NCI-H2107 (cell line): ENCODE data around the gene CECR2.
"Not testable (repeated sequence)": the region's sequence is repeated elsewhere in the genome, so short reads cannot be mapped to it uniquely, and the experiment has no call there.

ENCODE experiments used
- DNase-seq: peaks from one replicate; lab custom pipeline; 2025; lab: John Stamatoyannopoulos, UW

CECR2 gene

GRCh38 chr22:17403906-17404305, 34.6 kb downstream of the CECR2 start:
- no peak for DNase-seq

GRCh38 chr22:17407643-17408042, 38.4 kb downstream of the CECR2 start:
- DNase-seq: no peak

- DNase-seq: no peak
Measured at GRCh38 chr22:17410576-17410975, 41.3 kb downstream of the CECR2 start.

GRCh38 chr22:17411213-17411612, 42.0 kb downstream of the CECR2 start:
- DNase-seq: no peak

- DNase-seq: no peak
Measured at GRCh38 chr22:17412232-17412631, 43.0 kb downstream of the CECR2 start.

GRCh38 chr22:17418890-17419324, 49.6 kb downstream of the CECR2 start:
- no peak for DNase-seq

- no peak for DNase-seq
Measured at GRCh38 chr22:17419348-17419747, 50.1 kb downstream of the CECR2 start.

GRCh38 chr22:17422736-17423343, 53.6 kb downstream of the CECR2 start:
- DNase-seq: no peak

- DNase-seq: no peak
Measured at GRCh38 chr22:17423616-17424015, 54.4 kb downstream of the CECR2 start.

GRCh38 chr22:17427528-17427927, 58.3 kb downstream of the CECR2 start:
- not testable (repeated sequence) for DNase-seq

GRCh38 chr22:17429516-17429915, 60.3 kb downstream of the CECR2 start:
- no peak for DNase-seq

- DNase-seq: no peak
Measured at GRCh38 chr22:17430412-17430811, 61.2 kb downstream of the CECR2 start.

- DNase-seq: no peak
Measured at GRCh38 chr22:17431179-17431578, 61.9 kb downstream of the CECR2 start.

GRCh38 chr22:17434856-17435255, 65.6 kb downstream of the CECR2 start:
- no peak for DNase-seq

GRCh38 chr22:17435375-17435774, 66.1 kb downstream of the CECR2 start:
- no peak for DNase-seq

- no peak for DNase-seq
Measured at GRCh38 chr22:17436382-17436980, 67.2 kb downstream of the CECR2 start.

GRCh38 chr22:17436981-17437412, 67.7 kb downstream of the CECR2 start:
- no peak for DNase-seq

GRCh38 chr22:17438026-17438425, 68.8 kb downstream of the CECR2 start:
- DNase-seq: no peak

GRCh38 chr22:17441326-17441725, 72.1 kb downstream of the CECR2 start:
- DNase-seq: no peak

GRCh38 chr22:17443405-17444203, 74.3 kb downstream of the CECR2 start:
- no peak for DNase-seq

GRCh38 chr22:17444204-17444504, 74.9 kb downstream of the CECR2 start:
- DNase-seq: no peak

- DNase-seq: no peak
Measured at GRCh38 chr22:17446698-17447097, 77.4 kb downstream of the CECR2 start.

GRCh38 chr22:17451316-17451715, 82.1 kb downstream of the CECR2 start:
- DNase-seq: no peak
